CD4-positive, alpha-beta T cell (primary cell): Measurements from ENCODE around the gene FMO2. TPM values are rescaled to one million over a fixed set of nuclear protein-coding genes. Genes with fewer than 3 reads are reported as not detected.

Experiments used
- ATAC-seq: fragments of 200-7000 bp; cut with Tn5 transposase; one replicate; pipeline ENCODE4 v1.10.0; 2022; ENCODE audit warnings: mild to moderate bottlenecking; ENCODE audit not compliant: poor library complexity
- CTCF ChIA-PET: fragments of 350-600 bp; sonication (Branson Sonifier 250); formaldehyde crosslinking; loops from one replicate; lab custom pipeline; 2021; ENCODE audit warnings: antibody characterized with exemption, inconsistent platforms; lab: Charles Lee
- POLR2A ChIA-PET: fragments of 350-600 bp; sonication (Branson Sonifier 250); formaldehyde crosslinking; loops from one replicate; lab custom pipeline; 2021; ENCODE audit warnings: antibody characterized with exemption, inconsistent platforms; lab: Charles Lee
- DNase-seq, 14 experiments: peaks; one replicate each; pipeline ENCODE4 v3.0.0-alpha.2; 2013 to 2020; ENCODE audit warnings: mixed read lengths in 2 of 14
- H3K27ac ChIP-seq, 2 donors: one replicate each; pipeline versions ENCODE4 v1.5.1 to v1.7.0; 2013; ENCODE audit warnings: low read length in 2 of 2, low read depth in 1 of 2, mild to moderate bottlenecking in 1 of 2
- H3K27me3 ChIP-seq, 2 experiments: 1 replicate in 1 of 2; 2 replicates in 1 of 2; pipeline versions ENCODE4 v1.6.1 to v1.7.0; 2013; ENCODE audit warnings: low read length in 2 of 2, control low read depth in 1 of 2, mild to moderate bottlenecking in 1 of 2, moderate library complexity in 1 of 2; ENCODE audit not compliant: insufficient read depth in 2 of 2, control insufficient read depth in 1 of 2
- H3K36me3 ChIP-seq: one replicate; pipeline ENCODE4 v1.6.1; 2013; ENCODE audit warnings: low read length, control low read depth; ENCODE audit not compliant: insufficient read depth
- H3K4me1 ChIP-seq: one replicate; pipeline ENCODE4 v1.6.1; 2013; ENCODE audit warnings: low read length, control low read depth; ENCODE audit not compliant: insufficient read depth
- H3K4me3 ChIP-seq: one replicate; pipeline ENCODE4 v1.5.1; 2013; ENCODE audit warnings: mild to moderate bottlenecking, low read length, moderate library complexity
- H3K9me3 ChIP-seq, 2 experiments: 1 replicate in 1 of 2; 2 replicates in 1 of 2; pipeline versions ENCODE4 v1.6.1 to v1.7.0; 2013; ENCODE audit warnings: low read length in 2 of 2, mild to moderate bottlenecking in 2 of 2, control low read depth in 1 of 2, moderate library complexity in 1 of 2; ENCODE audit not compliant: control insufficient read depth in 1 of 2, insufficient read depth in 1 of 2
- H3K27ac Mint-ChIP-seq: one replicate; pipeline ENCODE4 v1.8.0; 2020; ENCODE audit warnings: mixed read lengths
- H3K27me3 Mint-ChIP-seq: one replicate; pipeline ENCODE4 v1.8.0; 2021; ENCODE audit warnings: mixed read lengths
- H3K36me3 Mint-ChIP-seq: one replicate; pipeline ENCODE4 v1.8.0; 2021; ENCODE audit warnings: low read depth, mixed read lengths
- H3K4me1 Mint-ChIP-seq: one replicate; pipeline ENCODE4 v1.8.0; 2021; ENCODE audit warnings: low read depth, mixed read lengths
- H3K4me3 Mint-ChIP-seq: one replicate; pipeline ENCODE4 v1.8.0; 2020; ENCODE audit warnings: mild to moderate bottlenecking, mixed read lengths
- H3K9me3 Mint-ChIP-seq: one replicate; pipeline ENCODE4 v1.8.0; 2020; ENCODE audit warnings: mixed read lengths
- CTCF ChIP-seq: fragments of 200-600 bp; IDR thresholded peaks from one replicate; pipeline ENCODE4 v1.8.0; 2022; ENCODE audit warnings: antibody characterized with exemption, mild to moderate bottlenecking
- intact Hi-C, 2 experiments: fragments of 100-400 bp; cut with DNase I in 1 of 2; cut with micrococcal nuclease in 1 of 2; formaldehyde crosslinking; loops; one replicate each; pipeline versions ENCODE4 v1.15.1 to v1.9.0; 2023 to 2025; cut with DNase I, micrococcal nuclease
- total RNA-seq, 174 experiments: library from RNA in 2 of 174; stranded (reverse) in 2 of 174; gene quantifications; one replicate each; pipeline ENCODE4 v1.2.3 and lab custom pipeline; 2021 to 2026

FMO2 gene
- total RNA-seq, 2 experiments from 2014 or later = not detected

DNA sequence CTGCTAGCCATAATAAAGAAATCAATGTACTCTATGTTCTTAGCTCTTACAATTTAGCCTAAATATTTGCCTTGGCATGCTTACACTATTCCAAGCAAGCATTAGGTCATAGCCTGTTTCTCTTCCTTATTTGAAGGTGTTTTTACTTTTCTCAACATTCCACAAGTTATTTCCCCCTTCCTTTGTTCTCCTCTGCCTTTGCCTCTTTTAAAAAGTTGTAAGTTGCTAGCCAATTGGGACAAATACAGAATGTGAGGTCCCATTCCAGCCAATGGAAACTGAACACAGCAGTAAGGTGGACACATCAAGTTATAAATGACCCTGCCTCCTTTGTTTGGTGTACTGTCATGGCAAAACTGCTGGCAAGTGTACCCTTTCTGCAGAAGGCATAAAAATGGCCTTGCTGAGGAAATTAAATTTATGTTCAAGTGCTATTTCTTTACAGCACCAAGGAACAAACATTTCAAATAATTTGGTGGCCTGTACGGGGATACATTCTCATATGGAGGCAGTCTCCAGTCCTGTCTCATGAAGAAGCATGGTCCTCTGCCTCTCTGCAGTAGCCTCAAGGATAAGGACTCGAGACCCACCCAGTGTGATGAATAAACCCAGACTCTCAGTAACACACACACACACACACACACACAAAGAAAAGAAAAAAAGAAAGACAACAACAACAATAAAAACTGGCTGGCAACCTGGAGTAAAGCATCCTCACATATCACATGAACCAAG, 34.4 kb downstream of the FMO2 start:
- Mint-ChIP-seq H3K27me3 (peaks cover 18% of the 10 kb centered on the region), H3K9me3 (peaks cover 2% of the 10 kb centered on the region), H3K4me3 (no peak overlapping the region), H3K36me3 (no peaks in the 10 kb centered on the region), H3K4me1 (no peaks in the 10 kb centered on the region), H3K27ac (no peak overlapping the region)
- no peak overlapping the region for H3K4me3 ChIP-seq
- H3K4me1 ChIP-seq = no peaks in the 10 kb centered on the region
- intact Hi-C loops = loop anchor here in 1 of 2 experiments (5.0 kb wide), 1 partner anchor 78 kb away; no protein-coding TSS in a partner anchor
- DNase-seq = no peak
- H3K27ac ChIP-seq = no peak overlapping the region
- no peaks in the 10 kb centered on the region for H3K9me3 ChIP-seq
- peaks cover 8 to 9% of the 10 kb centered on the region in 2 experiments for H3K27me3 ChIP-seq
- no peak for TF ChIP-seq CTCF
- ATAC-seq = no peak
- ChIA-PET POLR2A (no interaction called here), CTCF (no interaction called here)
- no peaks in the 10 kb centered on the region for H3K36me3 ChIP-seq

DNA sequence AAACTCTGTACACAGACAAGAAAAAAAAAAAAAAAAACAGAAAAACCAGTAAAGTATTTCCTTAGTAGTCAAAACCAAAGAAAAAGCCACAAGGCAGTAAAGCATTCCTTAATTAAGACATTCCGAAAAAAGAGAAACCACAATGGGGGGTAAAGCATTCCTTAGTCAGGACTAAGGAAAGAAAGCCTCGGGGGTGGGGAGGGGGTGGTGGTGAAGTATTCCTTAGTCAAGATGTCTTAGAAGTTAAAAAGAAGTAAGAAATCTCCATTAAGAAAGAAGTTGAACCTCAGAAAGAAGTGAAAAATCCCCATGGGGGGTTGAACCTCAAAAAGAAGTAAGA, 35.0 kb downstream of the FMO2 start:
- ChIA-PET POLR2A (no interaction called here), CTCF (no interaction called here)
- no peaks in the 10 kb centered on the region for H3K9me3 ChIP-seq
- Mint-ChIP-seq H3K4me1 (no peaks in the 10 kb centered on the region), H3K27me3 (peaks cover 18% of the 10 kb centered on the region), H3K36me3 (no peaks in the 10 kb centered on the region), H3K4me3 (no peak overlapping the region), H3K9me3 (peaks cover 2% of the 10 kb centered on the region), H3K27ac (no peak overlapping the region)
- no peak overlapping the region for H3K27ac ChIP-seq
- intact Hi-C loops = loop anchor here in 1 of 2 experiments (5.0 kb wide), 1 partner anchor 77 kb away; no protein-coding TSS in a partner anchor
- H3K36me3 ChIP-seq = no peaks in the 10 kb centered on the region
- H3K4me3 ChIP-seq = no peak overlapping the region
- H3K4me1 ChIP-seq = no peaks in the 10 kb centered on the region
- DNase-seq = no peak
- H3K27me3 ChIP-seq = peaks cover 8 to 9% of the 10 kb centered on the region in 2 experiments
- ATAC-seq = no peak
- no peak for TF ChIP-seq CTCF

DNA sequence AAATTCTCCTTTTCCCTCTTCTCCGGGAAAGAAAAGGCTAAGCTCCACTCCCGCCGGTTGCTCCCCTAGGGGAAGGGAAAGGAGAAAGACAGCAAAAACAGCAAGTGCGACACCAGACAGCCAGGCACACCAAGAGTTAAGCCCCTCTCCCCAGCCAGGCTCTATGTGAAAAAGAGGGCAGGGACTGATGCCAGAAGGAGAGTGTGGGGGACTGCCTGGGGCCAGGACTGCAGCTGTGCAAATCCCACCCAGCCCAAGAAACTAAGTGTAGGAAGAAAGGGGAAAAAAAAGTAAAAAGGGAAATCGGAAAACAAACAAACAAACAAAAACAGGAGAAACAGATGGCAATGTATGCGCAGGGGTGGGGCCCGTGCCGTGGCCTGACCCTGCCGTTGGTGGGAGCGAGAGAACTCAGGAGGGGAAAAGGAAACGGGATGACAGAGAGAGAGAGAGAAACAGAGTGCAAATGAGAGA, 35.5 kb downstream of the FMO2 start:
- no peak for TF ChIP-seq CTCF
- no peaks in the 10 kb centered on the region for H3K9me3 ChIP-seq
- peaks cover 8 to 9% of the 10 kb centered on the region in 2 experiments for H3K27me3 ChIP-seq
- H3K27me3 Mint-ChIP-seq = peaks cover 18% of the 10 kb centered on the region
- H3K4me1 Mint-ChIP-seq = no peaks in the 10 kb centered on the region
- DNase-seq = no peak
- CTCF ChIA-PET = no interaction called here
- H3K4me1 ChIP-seq = no peaks in the 10 kb centered on the region
- no peak overlapping the region for H3K27ac ChIP-seq
- H3K27ac Mint-ChIP-seq = no peak overlapping the region
- H3K36me3 Mint-ChIP-seq = no peaks in the 10 kb centered on the region
- intact Hi-C loops = loop anchor here in 1 of 2 experiments (5.0 kb wide), 1 partner anchor 77 kb away; no protein-coding TSS in a partner anchor
- H3K4me3 Mint-ChIP-seq = no peak overlapping the region
- no peak for ATAC-seq
- POLR2A ChIA-PET = no interaction called here
- no peaks in the 10 kb centered on the region for H3K36me3 ChIP-seq
- H3K4me3 ChIP-seq = no peak overlapping the region
- H3K9me3 Mint-ChIP-seq = peaks cover 2% of the 10 kb centered on the region
